ENCODE results near the gene TYMP.
A peak's percentile ranks its signal among the peaks of the same experiment; 100 is the strongest.

TYMP gene

GRCh38 chr22:50508897-50509296 lies 20.9 kb downstream of the TYMP start:
- DNase-seq (ENCODE audit: low read depth, low spot score): no peak
- H3K27ac ChIP-seq: peak overlapping the region; percentile 55

GRCh38 chr22:50507991-50508884 lies 21.6 kb downstream of the TYMP start, which contains the start of gene NCAPH2:
Gene NCAPH2 (plus strand): TSS chr22:50508224. CDS start chr22:50508338, 114 bp downstream.
- peak; percentile 78 for DNase-seq (ENCODE audit: low read depth, low spot score)
- peak within 1 kb of the TSS; percentile 55 for H3K27ac ChIP-seq

- DNase-seq (ENCODE audit: low read depth, low spot score): no peak
- peak within 1 kb of the TSS; percentile 55 for H3K27ac ChIP-seq
Observed at GRCh38 chr22:50507421-50507990, 22.3 kb downstream of the TYMP start, which contains the start of gene LMF2. Gene LMF2 (minus strand): TSS chr22:50507702. CDS start chr22:50507675, 27 bp downstream.

GRCh38 chr22:50506611-50507420 lies 23.0 kb downstream of the TYMP start:
- DNase-seq (ENCODE audit: low read depth, low spot score): no peak
- peak overlapping the region; percentile 42 for H3K27ac ChIP-seq

- no peak overlapping the region for H3K27ac ChIP-seq
- DNase-seq (ENCODE audit: low read depth, low spot score): no peak
Observed at GRCh38 chr22:50505776-50506610, 23.8 kb downstream of the TYMP start.

GRCh38 chr22:50505276-50505775 lies 24.5 kb downstream of the TYMP start:
- H3K27ac ChIP-seq: no peak overlapping the region
- DNase-seq (ENCODE audit: low read depth, low spot score): no peak

GRCh38 chr22:50504369-50505211 lies 25.2 kb downstream of the TYMP start:
- no peak overlapping the region for H3K27ac ChIP-seq
- no peak for DNase-seq (ENCODE audit: low read depth, low spot score)

- no peak overlapping the region for H3K27ac ChIP-seq
- no peak for DNase-seq (ENCODE audit: low read depth, low spot score)
Observed at GRCh38 chr22:50503475-50504145, 26.2 kb downstream of the TYMP start.

GRCh38 chr22:50502628-50503474 lies 27.0 kb downstream of the TYMP start:
- H3K27ac ChIP-seq: no peak overlapping the region
- DNase-seq (ENCODE audit: low read depth, low spot score): no peak

GRCh38 chr22:50502096-50502495 lies 27.7 kb downstream of the TYMP start:
- H3K27ac ChIP-seq: no peak overlapping the region
- DNase-seq (ENCODE audit: low read depth, low spot score): no peak

GRCh38 chr22:50500452-50500851 lies 29.4 kb downstream of the TYMP start:
- no peak overlapping the region for H3K27ac ChIP-seq

GRCh38 chr22:50498322-50498890 lies 31.4 kb downstream of the TYMP start:
- no peak overlapping the region for H3K27ac ChIP-seq
- no peak for DNase-seq (ENCODE audit: low read depth, low spot score)

More at GRCh38 chr22:50500452-50500851, 29.4 kb downstream of the TYMP start:
- DNase-seq (ENCODE audit: low read depth, low spot score): no peak

- DNase-seq (ENCODE audit: low read depth, low spot score): no peak
- H3K27ac ChIP-seq: no peak overlapping the region
Observed at GRCh38 chr22:50497093-50497492, 32.7 kb downstream of the TYMP start.

GRCh38 chr22:50490531-50491308 lies 39.1 kb downstream of the TYMP start:
- DNase-seq (ENCODE audit: low read depth, low spot score): no peak
- no peak overlapping the region for H3K27ac ChIP-seq

- no peak overlapping the region for H3K27ac ChIP-seq
- DNase-seq (ENCODE audit: low read depth, low spot score): no peak
Observed at GRCh38 chr22:50489363-50490243, 40.2 kb downstream of the TYMP start.

All from epithelial cell of prostate (primary cell).